Stimulated activated CD4-positive, alpha-beta T cell treated with anti-CD3 and anti-CD28 coated beads, Interleukin-2, amount 100 ng/mL, for 4 hours (primary cell): ENCODE data around the gene EFCAB12.
"Not testable (repeated sequence)": the region's sequence is repeated elsewhere in the genome, so short reads cannot be mapped to it uniquely, and the experiment has no call there.

Experiments
- DNase-seq: peaks from one replicate; pipeline ENCODE4 v3.0.0-alpha.2; 2020; ENCODE audit warnings: low read depth

The EFCAB12 gene

GRCh38 chr3:129392106-129392887, 36.1 kb downstream of the EFCAB12 start:
- DNase-seq: not testable (repeated sequence)

GRCh38 chr3:129391583-129391982, 36.9 kb downstream of the EFCAB12 start:
- DNase-seq: not testable (repeated sequence)

- DNase-seq: no peak
These were observed 38.9 kb downstream of the EFCAB12 start for GRCh38 chr3:129389572-129389937.

GRCh38 chr3:129388791-129389571, 39.5 kb downstream of the EFCAB12 start:
- not testable (repeated sequence) for DNase-seq

GRCh38 chr3:129387487-129387886, 40.9 kb downstream of the EFCAB12 start:
- no peak for DNase-seq

- DNase-seq: no peak
These were observed 41.5 kb downstream of the EFCAB12 start for GRCh38 chr3:129386984-129387383.

GRCh38 chr3:129385507-129385906, 42.9 kb downstream of the EFCAB12 start:
- not testable (repeated sequence) for DNase-seq

GRCh38 chr3:129384594-129385323, 43.7 kb downstream of the EFCAB12 start:
- DNase-seq: no peak

- not testable (repeated sequence) for DNase-seq
These were observed 44.3 kb downstream of the EFCAB12 start for GRCh38 chr3:129384103-129384502.

GRCh38 chr3:129383292-129383860, 45.1 kb downstream of the EFCAB12 start:
- DNase-seq: peak; percentile 17

GRCh38 chr3:129382366-129382765, 46.1 kb downstream of the EFCAB12 start:
- DNase-seq: no peak

- DNase-seq: no peak
These were observed 48.7 kb downstream of the EFCAB12 start for GRCh38 chr3:129379582-129380358.

- DNase-seq: no peak
These were observed 49.5 kb downstream of the EFCAB12 start for GRCh38 chr3:129378949-129379348.

- DNase-seq: no peak
These were observed 50.8 kb downstream of the EFCAB12 start for GRCh38 chr3:129377615-129378014.

GRCh38 chr3:129375099-129375498, 53.3 kb downstream of the EFCAB12 start:
- DNase-seq: no peak

- DNase-seq: no peak
These were observed 57.2 kb downstream of the EFCAB12 start for GRCh38 chr3:129371041-129371826.

GRCh38 chr3:129370248-129370964, 58.0 kb downstream of the EFCAB12 start:
- DNase-seq: no peak

- no peak for DNase-seq
These were observed 58.7 kb downstream of the EFCAB12 start for GRCh38 chr3:129369711-129370110.

GRCh38 chr3:129367821-129368220, 60.6 kb downstream of the EFCAB12 start:
- no peak for DNase-seq

- no peak for DNase-seq
These were observed 62.1 kb downstream of the EFCAB12 start for GRCh38 chr3:129366312-129366831.
